ENCODE data around the gene PALLD.

PALLD gene

GRCh38 chr4:168514249-168514852 lies 17.5 kb downstream of the PALLD start:
- Histone ChIP-seq H4K20me1 (no peaks in the 10 kb centered on the region), H3K4me3 (no peak overlapping the region), H3K4me2 (no peak overlapping the region), H3K27me3 (no peaks in the 10 kb centered on the region), H3K4me1 (peaks cover 0 to 9% (median 0%) of the 10 kb centered on the region in 10 experiments; a peak in 3 of 20 replicates), H3K36me3 (no peaks in the 10 kb centered on the region), H3K9me3 (replicated peaks in 1 of 11) (no peaks in the 10 kb centered on the region), H3K9ac (no peak overlapping the region), H3K27ac (no peak overlapping the region)
- no peak for TF ChIP-seq Cebpa-rat (IDR thresholded peaks at IDR 0.05)

DNA sequence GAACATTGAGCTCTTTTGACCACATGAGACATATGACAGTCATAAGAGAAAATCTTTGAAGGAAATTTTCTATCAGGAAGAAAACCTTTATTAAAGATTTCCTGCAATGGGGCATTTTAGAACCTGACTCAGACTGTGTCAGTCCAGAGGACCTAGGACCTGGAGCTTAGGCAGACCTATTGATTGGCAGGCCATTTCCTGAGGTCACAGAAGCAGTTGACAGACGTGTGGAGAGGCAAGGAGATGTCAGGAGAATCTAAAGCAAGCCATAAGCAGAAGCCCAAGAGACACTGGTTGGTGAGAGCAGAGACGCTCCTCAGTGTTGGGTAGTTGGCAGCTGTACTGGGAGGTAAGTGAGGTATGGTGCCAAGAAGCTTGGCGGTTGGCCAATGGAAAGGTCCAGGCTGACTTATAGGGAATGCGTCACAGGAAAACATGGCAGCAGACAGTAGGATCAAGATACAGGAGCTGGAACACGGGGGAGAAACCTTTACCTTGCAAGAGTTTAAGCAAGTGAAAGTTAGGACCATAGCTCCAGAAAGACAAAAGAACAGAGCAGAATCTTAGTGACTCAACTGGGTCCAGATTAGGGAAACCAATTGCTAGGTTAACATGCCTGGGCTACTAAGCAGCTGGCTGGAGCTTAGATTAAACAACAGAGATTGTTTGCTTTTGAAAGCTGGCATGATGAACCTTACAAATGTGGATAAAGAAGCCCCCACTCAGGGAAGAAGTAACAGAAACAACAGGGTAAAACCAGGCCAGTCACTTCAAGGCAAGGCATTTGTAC lies 18.6 kb downstream of the PALLD start:
- Histone ChIP-seq H3K36me3 (no peaks in the 10 kb centered on the region), H3K9me3 (replicated peaks in 1 of 11) (no peaks in the 10 kb centered on the region), H3K4me2 (no peak overlapping the region), H3K4me3 (no peak overlapping the region), H3K27me3 (no peaks in the 10 kb centered on the region), H3K9ac (no peak overlapping the region), H3K4me1 (no peaks in the 10 kb centered on the region), H4K20me1 (no peaks in the 10 kb centered on the region), H3K27ac (no peak overlapping the region)
- TF ChIP-seq Cebpa-rat (IDR thresholded peaks at IDR 0.05): no peak

DNA sequence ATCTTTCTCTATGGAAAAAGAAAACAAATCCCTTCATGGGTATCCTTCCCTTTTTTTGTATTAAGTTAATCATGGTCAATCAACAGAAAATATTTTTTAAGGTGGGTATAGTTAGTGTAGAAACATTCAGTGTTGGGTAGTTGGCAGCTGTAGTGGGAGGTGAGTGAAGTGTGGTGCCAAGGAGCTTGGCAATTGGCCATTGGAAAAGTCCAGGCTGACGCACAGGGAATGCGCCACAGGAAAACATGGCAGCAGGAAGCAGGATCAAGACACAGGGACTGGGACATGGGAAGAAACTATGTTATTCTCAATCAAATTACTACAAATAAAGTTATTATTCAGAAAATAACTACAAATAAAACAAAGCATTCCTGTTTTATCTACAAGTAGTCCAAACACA lies 20.0 kb downstream of the PALLD start:
- Histone ChIP-seq H3K9ac (no peak overlapping the region), H3K4me3 (no peak overlapping the region)

GRCh38 chr4:168519576-168519975 lies 22.7 kb downstream of the PALLD start:
- Histone ChIP-seq H3K4me1 (peaks cover 0 to 12% (median 0%) of the 10 kb centered on the region in 10 experiments; a peak in 6 of 20 replicates), H3K4me2 (no peak overlapping the region), H4K20me1 (no peaks in the 10 kb centered on the region), H3K36me3 (no peaks in the 10 kb centered on the region), H3K9me3 (replicated peaks in 1 of 11) (no peaks in the 10 kb centered on the region), H3K4me3 (no peak overlapping the region), H3K9ac (no peak overlapping the region), H3K27me3 (no peaks in the 10 kb centered on the region), H3K27ac (no peak overlapping the region)
- no peak for TF ChIP-seq Cebpa-rat (IDR thresholded peaks at IDR 0.05)

More for the DNA sequence above, 20.0 kb downstream of the PALLD start:
- no peak for TF ChIP-seq Cebpa-rat (IDR thresholded peaks at IDR 0.05)
- H3K36me3 ChIP-seq: no peaks in the 10 kb centered on the region
- no peaks in the 10 kb centered on the region for H3K27me3 ChIP-seq
- no peaks in the 10 kb centered on the region for H3K9me3 ChIP-seq (replicated peaks in 1 of 11)
- no peaks in the 10 kb centered on the region for H3K4me1 ChIP-seq
- no peak overlapping the region for H3K27ac ChIP-seq
- no peak overlapping the region for H3K4me2 ChIP-seq
- H4K20me1 ChIP-seq: no peaks in the 10 kb centered on the region

DNA sequence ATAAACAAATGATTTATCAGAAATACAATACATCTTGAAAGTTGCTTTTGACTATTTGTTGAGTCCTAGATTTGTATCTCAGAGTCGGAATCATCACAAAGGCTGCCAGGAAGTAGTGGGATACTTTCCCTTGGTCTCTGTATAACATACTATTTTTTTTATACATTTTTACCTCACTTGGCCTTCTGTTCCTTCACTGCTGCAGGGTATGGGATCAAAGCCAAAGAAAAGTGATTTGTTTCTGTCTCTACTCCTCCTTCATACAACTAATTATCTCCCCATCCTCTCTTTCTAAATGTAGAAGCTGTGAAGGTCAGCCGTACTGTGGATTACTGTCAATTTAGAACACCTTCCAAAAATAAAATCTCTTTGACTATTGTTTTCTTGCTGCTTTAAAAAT lies 24.9 kb downstream of the PALLD start:
- TF ChIP-seq Cebpa-rat (IDR thresholded peaks at IDR 0.05): no peak
- H4K20me1 ChIP-seq: no peaks in the 10 kb centered on the region
- no peaks in the 10 kb centered on the region for H3K27me3 ChIP-seq
- H3K4me2 ChIP-seq: no peak overlapping the region
- peaks cover 0 to 12% (median 0%) of the 10 kb centered on the region in 10 experiments; a peak in 6 of 20 replicates for H3K4me1 ChIP-seq
- H3K9me3 ChIP-seq (replicated peaks in 1 of 11): no peaks in the 10 kb centered on the region
- H3K4me3 ChIP-seq: no peak overlapping the region
- no peaks in the 10 kb centered on the region for H3K36me3 ChIP-seq
- H3K27ac ChIP-seq: no peak overlapping the region
- no peak overlapping the region for H3K9ac ChIP-seq

DNA sequence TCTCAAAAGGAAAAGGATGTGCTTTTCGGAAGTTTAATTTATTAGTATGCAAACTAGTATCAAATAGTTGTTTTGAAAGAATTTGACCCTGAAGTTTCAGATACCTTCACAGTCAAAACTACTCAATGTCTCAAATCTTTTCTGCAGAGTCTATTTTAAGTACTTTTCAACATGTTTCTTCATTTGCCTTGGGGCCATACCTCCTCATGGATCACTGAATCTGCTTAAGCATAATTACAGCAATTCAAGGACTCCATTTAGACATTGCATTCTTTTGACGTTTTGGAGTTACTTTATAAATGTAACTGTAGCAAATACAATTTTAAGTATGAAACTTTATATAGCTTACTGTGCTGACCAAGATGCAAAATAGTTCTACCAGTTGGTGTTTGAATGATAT lies 25.5 kb downstream of the PALLD start:
- Histone ChIP-seq H3K36me3 (no peaks in the 10 kb centered on the region), H4K20me1 (no peaks in the 10 kb centered on the region), H3K4me1 (peaks cover 0 to 12% (median 0%) of the 10 kb centered on the region in 10 experiments; a peak in 6 of 20 replicates), H3K9me3 (replicated peaks in 1 of 11) (no peaks in the 10 kb centered on the region), H3K4me2 (no peak overlapping the region), H3K9ac (no peak overlapping the region), H3K27me3 (no peaks in the 10 kb centered on the region), H3K4me3 (no peak overlapping the region), H3K27ac (no peak overlapping the region)
- no peak for TF ChIP-seq Cebpa-rat (IDR thresholded peaks at IDR 0.05)

GRCh38 chr4:168522829-168523489 lies 26.1 kb downstream of the PALLD start:
- H3K9me3 ChIP-seq (replicated peaks in 1 of 11): no peaks in the 10 kb centered on the region
- peaks cover 0 to 12% (median 0%) of the 10 kb centered on the region in 10 experiments; a peak in 6 of 20 replicates for H3K4me1 ChIP-seq
- H3K27me3 ChIP-seq: no peaks in the 10 kb centered on the region
- H3K9ac ChIP-seq: no peak overlapping the region
- no peak for TF ChIP-seq Cebpa-rat (IDR thresholded peaks at IDR 0.05)
- H3K4me2 ChIP-seq: no peak overlapping the region
- H3K27ac ChIP-seq: no peak overlapping the region
- no peaks in the 10 kb centered on the region for H3K36me3 ChIP-seq
- no peaks in the 10 kb centered on the region for H4K20me1 ChIP-seq
- no peak overlapping the region for H3K4me3 ChIP-seq

- Histone ChIP-seq H3K9me3 (replicated peaks in 1 of 11) (no peaks in the 10 kb centered on the region), H3K27ac (no peak overlapping the region), H3K4me1 (peaks cover 0 to 12% (median 0%) of the 10 kb centered on the region in 10 experiments; a peak in 6 of 20 replicates), H3K4me3 (no peak overlapping the region), H3K36me3 (no peaks in the 10 kb centered on the region), H4K20me1 (no peaks in the 10 kb centered on the region), H3K27me3 (no peaks in the 10 kb centered on the region), H3K4me2 (peak overlapping the region in 2 of 11 experiments; percentile 10 to 37; a peak in 2 of 22 replicates), H3K9ac (no peak overlapping the region)
- TF ChIP-seq Cebpa-rat (IDR thresholded peaks at IDR 0.05): no peak
Measured at GRCh38 chr4:168524006-168524405, 27.2 kb downstream of the PALLD start.

DNA sequence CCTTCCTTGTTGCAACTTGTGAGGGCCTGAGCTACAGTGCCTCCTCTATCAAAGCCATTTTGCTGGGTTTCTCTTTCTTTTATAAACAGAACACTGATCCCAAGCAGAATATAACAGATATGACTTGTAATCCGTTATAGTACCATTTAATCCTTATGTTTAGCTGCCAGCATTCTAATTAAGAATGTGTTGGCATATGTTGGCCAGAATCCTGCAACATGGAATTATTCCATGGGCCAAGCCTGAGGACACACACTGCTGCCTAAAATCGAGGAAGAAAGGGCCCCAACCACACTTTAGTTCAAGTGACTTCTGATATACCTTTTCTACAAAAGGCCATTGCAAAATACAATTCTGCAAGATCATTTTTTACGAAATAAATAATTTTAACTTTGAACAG lies 28.0 kb downstream of the PALLD start:
- peaks cover 0 to 12% (median 0%) of the 10 kb centered on the region in 10 experiments; a peak in 6 of 20 replicates for H3K4me1 ChIP-seq
- H3K27me3 ChIP-seq: no peaks in the 10 kb centered on the region
- no peaks in the 10 kb centered on the region for H4K20me1 ChIP-seq
- TF ChIP-seq Cebpa-rat (IDR thresholded peaks at IDR 0.05): no peak
- H3K9me3 ChIP-seq (replicated peaks in 1 of 11): no peaks in the 10 kb centered on the region
- H3K4me3 ChIP-seq: no peak overlapping the region
- H3K4me2 ChIP-seq: no peak overlapping the region
- no peak overlapping the region for H3K27ac ChIP-seq
- no peaks in the 10 kb centered on the region for H3K36me3 ChIP-seq
- H3K9ac ChIP-seq: no peak overlapping the region

Data from BLaER1 treated with 17β-estradiol and CSF1 and Interleukin-3, amounts not matched to agents 10 nM and 100 nM (cell line).